ENCODE data around the gene IL1RAPL1.

Gene IL1RAPL1

DNA sequence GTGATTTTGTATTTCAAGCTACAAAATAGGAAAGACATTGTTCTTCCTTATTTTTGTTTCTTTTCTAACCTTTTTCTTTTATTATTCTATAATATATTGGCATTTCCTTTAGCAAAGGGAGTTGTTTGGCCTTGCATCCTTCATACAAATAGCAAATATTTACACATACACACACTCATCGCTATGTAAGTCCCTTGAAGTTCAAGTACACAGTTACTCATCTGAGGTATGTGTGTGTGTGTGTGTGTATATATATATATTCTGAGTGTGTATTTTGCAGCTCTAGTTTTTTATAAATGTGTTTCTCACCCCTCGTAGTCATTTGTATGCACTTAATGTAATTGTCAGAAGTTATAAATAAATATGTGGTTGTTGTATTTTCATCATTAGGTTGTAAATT is 903.4 kb downstream of the IL1RAPL1 start:
- H3K9me3 Mint-ChIP-seq (ENCODE audit: low read depth): no peaks in the 10 kb centered on the region
- H3K27ac Mint-ChIP-seq: no peak overlapping the region
- H3K4me3 Mint-ChIP-seq: no peak overlapping the region
- H3K4me1 Mint-ChIP-seq (ENCODE audit: low read depth): no peaks in the 10 kb centered on the region
- H3K36me3 Mint-ChIP-seq: no peaks in the 10 kb centered on the region
- no peaks in the 10 kb centered on the region for H3K27me3 Mint-ChIP-seq

DNA sequence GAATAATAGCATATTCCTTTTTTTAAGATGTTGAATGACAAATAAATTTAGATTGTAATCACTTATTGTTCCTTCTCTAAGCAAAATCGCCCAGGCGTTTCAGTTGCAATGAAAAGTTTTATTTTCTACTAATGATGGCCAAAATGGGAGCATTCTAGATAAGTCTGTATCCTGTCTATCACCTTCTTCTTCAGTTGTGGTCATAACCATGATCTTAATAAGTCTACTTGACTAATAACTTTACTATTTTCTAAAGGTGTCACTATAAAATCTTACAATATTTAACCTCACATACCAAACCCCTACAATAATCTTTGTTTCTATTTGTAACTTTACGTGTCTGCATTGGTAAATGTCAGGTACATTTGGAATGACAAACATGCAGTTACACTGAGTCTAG is 904.4 kb downstream of the IL1RAPL1 start:
- Mint-ChIP-seq H3K4me1 (ENCODE audit: low read depth) (no peaks in the 10 kb centered on the region), H3K9me3 (ENCODE audit: low read depth) (no peaks in the 10 kb centered on the region), H3K27me3 (no peaks in the 10 kb centered on the region), H3K27ac (no peak overlapping the region), H3K4me3 (no peak overlapping the region), H3K36me3 (no peaks in the 10 kb centered on the region)

DNA sequence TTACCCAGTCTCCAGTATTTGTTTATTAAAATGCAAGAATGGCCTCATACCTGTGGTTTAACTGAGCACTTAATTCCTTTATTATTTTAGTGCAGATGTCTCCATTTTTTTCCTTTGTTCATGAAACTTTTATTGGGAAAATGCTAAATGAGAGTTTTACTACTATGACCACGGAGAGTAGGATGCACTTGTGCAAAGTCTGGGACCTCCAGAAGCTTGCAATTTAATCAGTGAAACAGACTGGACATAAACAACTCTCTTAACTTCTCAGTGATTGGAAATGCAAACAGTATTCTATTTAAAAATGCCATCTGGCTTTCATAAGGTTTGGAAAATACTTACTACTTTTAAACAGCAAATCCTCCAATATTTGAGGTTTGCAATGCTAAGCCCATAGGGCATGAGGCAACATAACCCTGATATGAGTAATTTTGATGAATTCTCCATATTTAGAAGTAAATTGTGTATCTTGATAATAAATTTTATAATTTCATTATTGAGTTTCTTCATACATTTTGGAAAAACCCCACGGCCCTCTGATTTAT is 909.5 kb downstream of the IL1RAPL1 start:
- Mint-ChIP-seq H3K27ac (no peak overlapping the region), H3K27me3 (no peaks in the 10 kb centered on the region), H3K4me3 (no peak overlapping the region), H3K4me1 (ENCODE audit: low read depth) (no peaks in the 10 kb centered on the region), H3K36me3 (no peaks in the 10 kb centered on the region), H3K9me3 (ENCODE audit: low read depth) (peaks cover 5% of the 10 kb centered on the region)

DNA sequence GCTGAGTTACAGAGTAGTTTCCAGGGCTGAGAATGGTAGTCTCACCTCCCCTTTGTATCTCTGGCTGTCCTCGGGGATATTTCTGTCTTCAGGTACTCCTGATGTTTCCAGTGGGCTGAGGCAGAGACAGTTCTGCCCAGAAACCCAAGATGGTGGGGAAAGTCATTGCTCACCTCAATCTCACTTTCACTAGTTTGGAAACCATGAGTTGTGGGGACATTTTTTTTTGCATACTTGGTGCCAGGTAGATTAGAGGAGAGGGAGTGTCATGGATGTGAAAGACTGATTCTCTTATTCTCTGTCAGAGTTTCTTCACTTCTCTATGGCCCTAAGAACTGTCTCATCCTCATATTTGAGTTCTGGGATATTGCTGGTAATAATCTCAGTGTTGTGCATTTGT is 919.5 kb downstream of the IL1RAPL1 start:
- Mint-ChIP-seq H3K4me3 (no peak overlapping the region), H3K27me3 (no peaks in the 10 kb centered on the region), H3K9me3 (ENCODE audit: low read depth) (peaks cover 7% of the 10 kb centered on the region), H3K36me3 (no peaks in the 10 kb centered on the region), H3K4me1 (ENCODE audit: low read depth) (no peaks in the 10 kb centered on the region), H3K27ac (no peak overlapping the region)

DNA sequence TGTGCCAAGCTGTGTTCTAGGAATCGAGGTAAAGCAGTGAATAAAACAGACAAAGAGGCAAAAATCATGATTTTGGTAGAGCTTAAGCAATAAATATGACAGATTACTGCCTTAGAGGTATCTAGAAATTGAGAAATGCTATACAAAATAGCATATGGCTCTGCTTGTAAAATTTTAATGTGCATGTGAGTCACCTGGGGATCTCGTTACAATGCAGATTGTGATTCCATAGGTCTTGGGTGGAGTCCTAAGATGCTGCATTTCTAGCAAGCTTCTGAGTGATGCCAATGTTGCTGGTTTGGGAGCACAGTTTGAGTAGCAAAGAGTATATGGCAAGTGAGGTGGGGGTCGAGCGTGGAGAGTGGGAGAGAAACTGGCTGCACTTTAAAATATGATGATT is 930.9 kb downstream of the IL1RAPL1 start:
- Mint-ChIP-seq H3K9me3 (ENCODE audit: low read depth) (no peaks in the 10 kb centered on the region), H3K27ac (no peak overlapping the region), H3K4me3 (no peak overlapping the region), H3K27me3 (no peaks in the 10 kb centered on the region), H3K36me3 (no peaks in the 10 kb centered on the region), H3K4me1 (ENCODE audit: low read depth) (no peaks in the 10 kb centered on the region)

DNA sequence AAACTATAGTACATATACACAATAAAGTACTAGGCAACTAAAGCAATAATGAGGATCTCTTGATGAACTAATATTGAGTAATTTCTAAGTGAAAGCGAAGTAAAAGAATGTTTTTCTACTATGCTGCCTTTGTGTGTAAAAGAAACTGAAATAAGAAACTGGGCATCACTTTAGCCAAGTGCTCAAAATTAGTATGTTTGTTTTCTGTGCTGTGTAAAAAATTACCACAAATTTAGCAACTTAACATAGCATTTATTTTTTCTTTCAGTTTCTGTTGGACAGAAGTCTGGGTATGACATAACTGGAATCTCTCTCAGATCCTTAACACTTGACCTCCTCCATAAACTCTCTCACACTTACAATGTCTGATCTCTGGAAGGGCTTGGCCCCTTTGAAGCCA is 941.0 kb downstream of the IL1RAPL1 start:
- Mint-ChIP-seq H3K9me3 (ENCODE audit: low read depth) (no peaks in the 10 kb centered on the region), H3K27ac (no peak overlapping the region), H3K4me3 (no peak overlapping the region), H3K27me3 (no peaks in the 10 kb centered on the region), H3K36me3 (no peaks in the 10 kb centered on the region), H3K4me1 (ENCODE audit: low read depth) (no peaks in the 10 kb centered on the region)

DNA sequence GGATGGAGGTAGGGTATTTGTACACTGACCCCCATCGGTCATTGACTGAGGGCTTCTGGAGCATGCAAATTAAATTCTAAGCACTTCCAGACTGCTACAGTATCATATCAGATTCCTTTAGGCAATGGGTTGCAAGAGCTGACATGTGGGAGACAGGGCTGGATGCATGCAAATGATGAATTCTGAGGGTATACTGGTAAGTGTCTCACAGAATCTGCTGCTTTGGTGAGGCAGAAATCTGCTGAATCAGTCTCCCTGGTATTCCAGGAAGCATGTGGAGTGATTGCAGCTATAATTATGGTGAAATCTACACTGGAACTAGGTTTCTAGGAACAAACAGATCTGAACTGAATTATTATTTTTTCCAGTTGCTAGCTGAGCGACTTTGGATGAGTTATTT is 943.3 kb downstream of the IL1RAPL1 start:
- no peak overlapping the region for H3K27ac Mint-ChIP-seq
- H3K27me3 Mint-ChIP-seq: no peaks in the 10 kb centered on the region
- H3K36me3 Mint-ChIP-seq: no peaks in the 10 kb centered on the region

DNA sequence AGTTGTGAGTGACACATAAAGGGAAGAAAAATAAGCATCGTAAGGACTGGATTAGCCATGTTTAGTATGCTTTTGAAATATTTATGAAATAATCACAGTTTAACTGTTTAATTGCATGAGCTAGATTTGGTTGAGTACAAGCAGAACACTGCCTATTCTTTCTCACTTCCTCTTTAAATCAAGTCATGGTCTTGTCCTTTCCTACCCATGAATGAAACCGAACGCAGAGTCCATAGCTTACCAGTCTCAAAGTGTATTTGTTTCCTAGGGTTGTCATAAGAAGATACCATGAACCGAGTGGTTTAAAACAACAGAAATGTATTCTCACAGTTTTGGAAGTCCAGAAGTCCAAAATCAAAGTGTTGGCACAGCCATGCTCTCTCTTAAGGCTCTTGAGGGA is 944.1 kb downstream of the IL1RAPL1 start:
- H3K4me3 Mint-ChIP-seq: no peak overlapping the region
- H3K27ac Mint-ChIP-seq: no peak overlapping the region

More for the DNA sequence above, 943.3 kb downstream of the IL1RAPL1 start:
- Mint-ChIP-seq H3K4me1 (ENCODE audit: low read depth) (no peaks in the 10 kb centered on the region), H3K9me3 (ENCODE audit: low read depth) (no peaks in the 10 kb centered on the region), H3K4me3 (no peak overlapping the region)

DNA sequence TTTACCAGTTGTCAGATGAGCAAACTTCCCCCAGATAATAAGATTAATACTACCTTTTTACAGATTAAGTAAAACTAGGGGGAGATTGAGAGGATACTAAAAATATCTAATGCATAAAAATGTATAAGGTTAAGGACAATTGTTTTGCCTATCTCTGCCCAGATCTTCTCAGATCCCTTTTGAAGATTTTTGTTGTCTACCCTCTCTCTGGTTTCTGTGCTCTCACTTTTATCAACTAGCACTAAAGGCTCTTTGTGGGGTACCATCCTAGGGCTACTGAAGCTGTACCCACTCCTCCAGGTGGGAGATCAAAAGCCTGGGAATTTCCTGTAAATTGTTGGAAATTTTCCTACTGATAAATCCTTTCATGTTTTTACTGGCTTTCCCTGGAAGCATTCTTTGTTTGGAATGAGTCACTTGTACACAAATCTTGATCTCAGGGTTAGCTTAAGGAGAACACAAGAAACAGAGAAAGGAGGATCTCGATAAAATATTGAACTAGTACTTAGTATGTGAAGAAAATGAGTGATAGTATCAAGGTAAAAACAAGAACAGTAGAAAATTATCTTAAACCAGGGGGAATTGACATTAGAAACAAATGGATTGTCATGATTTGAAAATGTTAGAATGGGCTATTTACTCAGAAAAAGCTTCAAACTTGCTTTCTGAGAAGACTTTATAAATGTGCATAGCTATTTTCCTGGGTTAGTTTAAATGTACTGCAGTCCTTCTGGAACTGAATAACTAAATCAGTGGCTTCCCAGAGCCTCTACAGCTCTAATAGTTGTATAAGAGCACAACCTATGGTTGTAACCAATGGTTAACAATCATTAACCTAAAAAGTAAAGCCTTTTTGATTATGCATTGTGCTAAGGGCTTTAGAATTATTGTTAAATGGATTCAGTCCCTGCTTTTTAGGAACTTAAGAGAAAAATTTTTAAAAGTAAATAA is 948.2 kb downstream of the IL1RAPL1 start:
- Mint-ChIP-seq H3K27ac (no peak overlapping the region), H3K36me3 (no peaks in the 10 kb centered on the region), H3K4me1 (ENCODE audit: low read depth) (no peaks in the 10 kb centered on the region), H3K9me3 (ENCODE audit: low read depth) (no peaks in the 10 kb centered on the region), H3K4me3 (no peak overlapping the region), H3K27me3 (no peaks in the 10 kb centered on the region)

More for the DNA sequence above, 944.1 kb downstream of the IL1RAPL1 start:
- no peaks in the 10 kb centered on the region for H3K4me1 Mint-ChIP-seq (ENCODE audit: low read depth)
- H3K9me3 Mint-ChIP-seq (ENCODE audit: low read depth): no peaks in the 10 kb centered on the region
- no peaks in the 10 kb centered on the region for H3K36me3 Mint-ChIP-seq
- no peaks in the 10 kb centered on the region for H3K27me3 Mint-ChIP-seq

DNA sequence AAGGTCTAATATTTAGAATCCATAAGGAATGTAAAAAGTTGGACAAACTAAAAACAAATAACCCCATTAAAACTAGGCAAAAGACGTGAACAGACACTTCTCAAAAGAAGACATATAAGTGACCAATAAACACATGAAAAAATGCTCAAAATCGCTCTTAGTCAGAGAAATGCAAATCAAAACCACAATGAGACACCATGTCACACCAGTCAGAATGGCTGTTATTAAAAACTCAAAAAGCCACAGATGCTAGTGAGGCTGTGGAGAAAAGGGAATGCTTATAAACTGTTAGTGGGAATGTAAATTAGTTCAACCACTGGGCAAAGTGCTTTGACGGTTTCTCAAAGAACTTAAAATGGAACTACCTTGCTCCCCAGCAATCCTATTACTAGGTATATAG is 953.8 kb downstream of the IL1RAPL1 start:
- Mint-ChIP-seq H3K4me1 (ENCODE audit: low read depth) (no peaks in the 10 kb centered on the region), H3K36me3 (no peaks in the 10 kb centered on the region), H3K9me3 (ENCODE audit: low read depth) (no peaks in the 10 kb centered on the region), H3K27ac (no peak overlapping the region), H3K27me3 (no peaks in the 10 kb centered on the region), H3K4me3 (no peak overlapping the region)

DNA sequence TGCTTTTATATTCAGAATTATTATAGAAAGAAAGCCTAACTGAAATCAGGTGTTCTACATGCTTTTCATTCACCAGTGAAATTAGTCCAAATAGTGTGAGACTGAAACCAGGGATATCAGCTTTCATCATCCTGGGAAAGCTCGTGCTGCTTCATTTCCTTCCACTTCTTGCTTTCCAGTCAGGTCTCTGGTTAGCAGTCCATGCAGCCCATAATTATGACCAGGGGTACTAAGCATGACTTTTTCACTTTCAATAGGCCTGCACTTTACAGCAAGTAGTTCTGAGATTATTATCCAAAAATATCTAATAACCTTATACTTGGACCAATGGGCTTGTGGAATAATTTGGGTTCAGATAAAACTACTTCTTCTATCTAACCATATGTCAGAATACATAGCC is 954.9 kb downstream of the IL1RAPL1 start:
- H3K4me3 Mint-ChIP-seq: no peak overlapping the region
- H3K27ac Mint-ChIP-seq: no peak overlapping the region
- no peaks in the 10 kb centered on the region for H3K27me3 Mint-ChIP-seq
- no peaks in the 10 kb centered on the region for H3K9me3 Mint-ChIP-seq (ENCODE audit: low read depth)
- H3K4me1 Mint-ChIP-seq (ENCODE audit: low read depth): no peaks in the 10 kb centered on the region
- no peaks in the 10 kb centered on the region for H3K36me3 Mint-ChIP-seq

DNA sequence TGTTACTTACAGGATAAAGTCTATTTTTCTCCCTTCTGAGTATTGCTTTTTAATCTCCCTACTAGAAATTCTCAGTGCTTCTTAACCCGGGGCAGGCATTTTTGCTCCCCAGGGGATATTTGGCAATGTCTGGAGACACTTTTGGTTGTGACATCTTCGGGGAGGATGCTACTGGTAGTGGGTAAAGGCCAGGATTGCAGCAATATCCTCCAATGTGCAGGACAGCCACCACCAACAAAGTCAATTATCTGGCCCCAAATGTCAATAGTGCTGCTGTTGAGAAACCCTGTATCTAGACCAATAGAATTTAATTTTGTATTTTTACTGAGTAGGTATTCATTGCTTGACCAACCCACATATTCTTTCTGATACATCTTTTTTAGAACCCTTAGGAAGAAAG is 958.6 kb downstream of the IL1RAPL1 start:
- Mint-ChIP-seq H3K4me3 (no peak overlapping the region), H3K4me1 (ENCODE audit: low read depth) (no peaks in the 10 kb centered on the region), H3K27ac (no peak overlapping the region), H3K27me3 (no peaks in the 10 kb centered on the region), H3K36me3 (no peaks in the 10 kb centered on the region), H3K9me3 (ENCODE audit: low read depth) (no peaks in the 10 kb centered on the region)

DNA sequence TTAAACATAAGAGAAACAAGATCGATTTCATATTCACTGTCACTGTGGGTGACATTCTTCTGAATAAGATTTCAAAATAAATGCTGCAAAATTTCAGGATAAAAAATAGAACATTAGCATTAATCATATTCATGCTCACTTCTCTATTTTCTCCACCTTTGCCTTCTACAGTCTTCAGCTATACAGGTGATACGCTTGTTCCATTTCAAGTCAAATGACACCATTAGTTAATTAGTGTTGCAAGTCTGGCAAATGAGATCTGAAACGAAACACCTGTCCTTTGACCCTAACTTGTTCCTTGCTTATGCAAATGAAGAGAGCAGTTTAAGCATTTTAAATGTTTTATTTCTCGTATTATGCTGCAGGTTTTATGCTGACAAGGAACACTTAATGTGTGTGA is 960.6 kb downstream of the IL1RAPL1 start:
- H3K4me3 Mint-ChIP-seq: no peak overlapping the region
- no peaks in the 10 kb centered on the region for H3K36me3 Mint-ChIP-seq
- no peaks in the 10 kb centered on the region for H3K27me3 Mint-ChIP-seq
- no peaks in the 10 kb centered on the region for H3K9me3 Mint-ChIP-seq (ENCODE audit: low read depth)
- no peaks in the 10 kb centered on the region for H3K4me1 Mint-ChIP-seq (ENCODE audit: low read depth)
- no peak overlapping the region for H3K27ac Mint-ChIP-seq

DNA sequence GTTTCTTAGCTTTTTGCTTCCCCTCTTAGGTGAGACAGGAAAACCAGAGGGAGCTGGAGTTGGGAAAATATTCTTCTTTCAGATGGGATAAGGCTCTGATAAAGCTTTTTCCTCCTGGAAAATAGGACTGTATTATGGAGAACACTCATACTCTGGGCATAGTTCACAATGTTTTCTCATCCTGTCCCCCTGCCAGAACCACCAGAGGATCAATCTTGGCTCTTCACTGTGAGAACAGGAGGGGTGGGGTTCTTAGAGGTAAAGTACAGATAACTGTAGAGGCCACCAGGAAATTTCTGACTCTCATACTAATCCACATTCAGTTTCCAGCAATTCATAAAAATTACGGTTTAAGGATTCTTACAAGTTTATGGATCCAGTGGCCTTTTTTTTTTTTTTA is 966.3 kb downstream of the IL1RAPL1 start:
- no peak overlapping the region for H3K27ac Mint-ChIP-seq
- H3K36me3 Mint-ChIP-seq: no peaks in the 10 kb centered on the region
- no peak overlapping the region for H3K4me3 Mint-ChIP-seq
- H3K27me3 Mint-ChIP-seq: no peaks in the 10 kb centered on the region
- H3K9me3 Mint-ChIP-seq (ENCODE audit: low read depth): no peaks in the 10 kb centered on the region
- no peaks in the 10 kb centered on the region for H3K4me1 Mint-ChIP-seq (ENCODE audit: low read depth)

DNA sequence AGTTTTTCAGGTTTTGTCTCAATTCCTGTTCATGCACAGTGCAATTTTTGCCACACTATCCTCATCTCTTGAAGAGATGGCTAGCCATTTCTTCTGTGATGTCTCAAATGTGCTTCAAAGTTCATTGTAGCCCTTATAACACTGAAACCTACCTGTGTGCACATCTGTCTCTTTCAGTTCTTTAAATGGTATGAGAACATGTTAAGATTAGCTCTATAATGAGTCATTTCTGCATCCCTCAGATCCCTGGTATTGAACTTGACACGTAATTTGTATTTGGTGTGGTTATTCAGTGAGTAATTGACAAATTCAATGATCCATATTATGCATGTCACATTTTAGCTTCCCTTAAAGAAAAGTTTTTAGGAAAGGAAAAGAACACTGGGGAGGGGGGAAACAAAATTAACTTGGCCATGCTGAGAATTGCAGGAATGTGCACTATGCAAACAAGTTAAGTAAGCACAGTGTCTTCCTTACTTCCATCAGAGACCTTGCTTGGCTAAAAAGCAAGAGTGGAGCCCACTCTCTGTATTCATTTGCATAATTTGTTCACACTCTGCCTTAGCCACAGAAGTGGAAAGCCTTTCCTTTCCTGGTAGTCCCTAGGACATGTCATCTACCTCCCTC is 968.3 kb downstream of the IL1RAPL1 start:
- no peak overlapping the region for H3K27ac Mint-ChIP-seq
- H3K27me3 Mint-ChIP-seq: no peaks in the 10 kb centered on the region
- H3K36me3 Mint-ChIP-seq: no peaks in the 10 kb centered on the region

More for the DNA sequence above, 968.3 kb downstream of the IL1RAPL1 start:
- Mint-ChIP-seq H3K4me3 (no peak overlapping the region), H3K9me3 (ENCODE audit: low read depth) (peaks cover 2% of the 10 kb centered on the region), H3K4me1 (ENCODE audit: low read depth) (no peaks in the 10 kb centered on the region)
